HG03575 (cell line): ENCODE measurements around the gene PNPLA4.

Experiments used
- ATAC-seq: cut with Tn5 transposase; IDR thresholded peaks from one replicate; pipeline ENCODE4 v1.9.1; 2021; ENCODE audit not compliant: unreplicated experiment, insufficient number of reproducible peaks, low FRiP score; ENCODE audit errors: extremely low read depth

PNPLA4 gene

GRCh38 chrX:7889135-7889534, 38.1 kb downstream of the PNPLA4 start:
- ATAC-seq = no peak

DNA sequence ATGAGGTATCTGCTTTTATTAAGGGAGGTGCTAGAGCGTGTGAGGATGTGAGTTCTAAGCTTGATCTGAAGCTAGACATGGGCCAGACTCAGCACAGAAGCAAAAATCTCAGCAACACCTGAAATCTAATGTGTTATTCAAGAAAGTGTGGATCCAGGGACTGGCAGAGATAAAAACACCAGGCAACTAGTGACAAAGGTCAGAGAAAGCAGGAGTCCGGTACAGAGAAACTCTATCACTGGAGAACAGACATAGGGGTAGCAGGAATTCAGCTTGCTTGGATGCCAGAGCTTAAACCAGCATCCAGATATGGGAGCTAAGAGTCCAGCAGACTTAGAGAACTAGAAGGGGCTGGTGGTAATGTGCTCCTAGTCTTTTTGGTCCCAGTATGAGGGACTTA, 50.3 kb downstream of the PNPLA4 start:
- no peak for ATAC-seq

DNA sequence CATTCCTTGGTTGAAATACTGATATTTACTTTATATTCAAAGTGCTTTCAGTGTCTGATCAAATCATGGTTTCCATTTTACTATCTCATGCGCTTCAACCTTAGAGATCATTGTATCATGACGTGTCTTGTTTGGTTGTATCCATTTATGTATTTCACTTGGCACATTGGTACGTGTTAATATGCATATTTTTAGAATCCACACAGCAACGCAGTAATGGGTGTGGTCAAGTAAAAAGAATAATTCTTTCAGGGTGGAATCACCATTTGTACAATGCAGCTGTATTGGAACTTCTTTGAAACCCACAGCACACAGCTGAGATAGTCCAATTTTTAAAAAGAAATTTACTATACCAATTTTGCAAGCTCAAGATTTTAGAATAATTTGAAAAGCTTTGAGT, 55.2 kb downstream of the PNPLA4 start:
- no peak for ATAC-seq

GRCh38 chrX:7852166-7852565, 75.0 kb downstream of the PNPLA4 start:
- no peak for ATAC-seq
